Endodermal cell (in vitro differentiated cells): Measurements from ENCODE around the gene GRID1. TPM values are rescaled to one million over a fixed set of nuclear protein-coding genes. Genes with fewer than 3 reads are reported as not detected.

ENCODE experiments used
- DNase-seq: peaks from one replicate; pipeline ENCODE4 v3.0.0-alpha.2; 2017
- H3K27ac ChIP-seq: 2 replicates; pipeline ENCODE4 v1.5.1; 2013; ENCODE audit warnings: mild to moderate bottlenecking, low read depth, low read length, moderate library complexity
- H3K27me3 ChIP-seq: 2 replicates; pipeline ENCODE4 v1.6.1; 2013; ENCODE audit warnings: mild to moderate bottlenecking, low read length, moderate library complexity; ENCODE audit not compliant: insufficient read depth, control insufficient read depth, poor library complexity, severe bottlenecking
- H3K36me3 ChIP-seq: 2 replicates; pipeline ENCODE4 v1.7.0; 2013; ENCODE audit warnings: mild to moderate bottlenecking, low read length, moderate library complexity; ENCODE audit not compliant: control insufficient read depth, insufficient read depth
- H3K4me1 ChIP-seq: one replicate; pipeline ENCODE4 v1.7.0; 2013; ENCODE audit warnings: low read length; ENCODE audit not compliant: control insufficient read depth, insufficient read depth
- H3K4me3 ChIP-seq: 2 replicates; pipeline ENCODE4 v1.5.1; 2013; ENCODE audit warnings: mild to moderate bottlenecking, low read length, moderate library complexity
- H3K9ac ChIP-seq: 2 replicates; pipeline ENCODE4 v1.6.1; 2013; ENCODE audit warnings: mild to moderate bottlenecking, low read length, moderate library complexity; ENCODE audit not compliant: poor library complexity, severe bottlenecking; ENCODE audit errors: extremely low read depth
- H3K9me3 ChIP-seq: 2 replicates; pipeline ENCODE4 v1.6.1; 2013; ENCODE audit warnings: mild to moderate bottlenecking, low read length, moderate library complexity; ENCODE audit not compliant: control insufficient read depth
- H3K27ac Mint-ChIP-seq: 2 replicates; pipeline ENCODE4 v1.8.0; 2020; ENCODE audit warnings: mixed read lengths
- H3K27me3 Mint-ChIP-seq: 2 replicates; pipeline ENCODE4 v1.8.0; 2021; ENCODE audit warnings: mild to moderate bottlenecking, mixed read lengths; ENCODE audit not compliant: insufficient read depth
- H3K36me3 Mint-ChIP-seq: 2 replicates; pipeline ENCODE4 v1.8.0; 2020; ENCODE audit warnings: low read depth, mixed read lengths
- H3K4me1 Mint-ChIP-seq: 2 replicates; pipeline ENCODE4 v1.8.0; 2020; ENCODE audit warnings: mixed read lengths
- H3K4me3 Mint-ChIP-seq: 2 replicates; pipeline ENCODE4 v1.8.0; 2020; ENCODE audit warnings: mild to moderate bottlenecking, moderate library complexity, mixed read lengths
- H3K9me3 Mint-ChIP-seq: 2 replicates; pipeline ENCODE4 v1.8.0; 2020; ENCODE audit warnings: mild to moderate bottlenecking, mixed read lengths
- WGBS, 2 experiments: methylation state at CpG; one replicate each; pipeline versions ENCODE4 v1.1.5 to v1.1.7; 2013; ENCODE audit warnings: missing lambda C conversion rate in 2 of 2, mixed read lengths in 1 of 2; ENCODE audit not compliant: insufficient coverage in 1 of 2, insufficient read length in 1 of 2; 5-methylcytosine and 5-hydroxymethylcytosine counted together
- total RNA-seq, 2 donors: library from RNA; stranded (reverse); fragmentation: NEBNext Ultra II Directional in 1 of 2; extraction: Animal tissue kit (Norgen Biotek cat#: 25700) in 1 of 2; gene quantifications; 2 replicates in 1 of 2; 3 replicates in 1 of 2; pipeline ENCODE4 v1.2.1, GENCODE V29; 2021
- TF ChIP-seq, protein P1 (sequence below): fragments of 200-600 bp; sonication (generic); conservative IDR thresholded peaks from 2 replicates; pipeline ENCODE4 v1.5.0; 2021; ENCODE audit warnings: antibody characterized with exemption, mild to moderate bottlenecking

The GRID1 gene
- total RNA-seq, 2 donors from 2014 or later, result 0.13 to 0.53 TPM

DNA sequence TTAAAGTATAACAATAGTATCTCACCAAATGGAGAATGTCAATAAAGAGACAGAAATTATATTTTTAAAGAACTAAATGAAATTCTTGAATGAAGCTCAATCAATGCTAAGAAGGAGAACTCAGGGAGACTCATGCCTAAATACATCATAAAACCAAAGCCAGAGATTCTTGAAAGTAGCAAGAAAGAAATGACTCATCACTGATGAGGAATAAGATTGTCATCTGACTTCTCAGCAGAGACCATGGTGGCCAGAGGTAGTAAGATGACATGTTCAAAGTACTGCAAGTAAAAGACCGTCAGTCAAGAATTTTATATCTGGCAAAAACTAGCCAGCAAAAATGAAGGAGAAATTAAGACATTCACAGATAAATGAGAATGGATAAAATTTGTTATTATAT lies 399.0 kb downstream of the GRID1 start:
- no peak overlapping the region for H3K9ac ChIP-seq
- Mint-ChIP-seq H3K4me1 (no peaks in the 10 kb centered on the region), H3K27me3 (peaks cover 9% of the 10 kb centered on the region), H3K27ac (no peak overlapping the region), H3K36me3 (no peaks in the 10 kb centered on the region), H3K9me3 (peaks cover 28% of the 10 kb centered on the region), H3K4me3 (no peak overlapping the region)
- H3K36me3 ChIP-seq, result no peaks in the 10 kb centered on the region
- H3K4me3 ChIP-seq, result no peak overlapping the region
- no peaks in the 10 kb centered on the region for H3K27me3 ChIP-seq
- 91% methylated on average over 1 of the region's 1 CpG; no CpG with 5 or more reads in 1 of the 2 experiments for WGBS, 2 experiments
- H3K27ac ChIP-seq, result no peak overlapping the region
- H3K9me3 ChIP-seq, result no peaks in the 10 kb centered on the region
- TF ChIP-seq, protein P1, sequence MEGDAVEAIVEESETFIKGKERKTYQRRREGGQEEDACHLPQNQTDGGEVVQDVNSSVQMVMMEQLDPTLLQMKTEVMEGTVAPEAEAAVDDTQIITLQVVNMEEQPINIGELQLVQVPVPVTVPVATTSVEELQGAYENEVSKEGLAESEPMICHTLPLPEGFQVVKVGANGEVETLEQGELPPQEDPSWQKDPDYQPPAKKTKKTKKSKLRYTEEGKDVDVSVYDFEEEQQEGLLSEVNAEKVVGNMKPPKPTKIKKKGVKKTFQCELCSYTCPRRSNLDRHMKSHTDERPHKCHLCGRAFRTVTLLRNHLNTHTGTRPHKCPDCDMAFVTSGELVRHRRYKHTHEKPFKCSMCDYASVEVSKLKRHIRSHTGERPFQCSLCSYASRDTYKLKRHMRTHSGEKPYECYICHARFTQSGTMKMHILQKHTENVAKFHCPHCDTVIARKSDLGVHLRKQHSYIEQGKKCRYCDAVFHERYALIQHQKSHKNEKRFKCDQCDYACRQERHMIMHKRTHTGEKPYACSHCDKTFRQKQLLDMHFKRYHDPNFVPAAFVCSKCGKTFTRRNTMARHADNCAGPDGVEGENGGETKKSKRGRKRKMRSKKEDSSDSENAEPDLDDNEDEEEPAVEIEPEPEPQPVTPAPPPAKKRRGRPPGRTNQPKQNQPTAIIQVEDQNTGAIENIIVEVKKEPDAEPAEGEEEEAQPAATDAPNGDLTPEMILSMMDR, result no peak
- no peak for DNase-seq
- H3K4me1 ChIP-seq, result no peaks in the 10 kb centered on the region

DNA sequence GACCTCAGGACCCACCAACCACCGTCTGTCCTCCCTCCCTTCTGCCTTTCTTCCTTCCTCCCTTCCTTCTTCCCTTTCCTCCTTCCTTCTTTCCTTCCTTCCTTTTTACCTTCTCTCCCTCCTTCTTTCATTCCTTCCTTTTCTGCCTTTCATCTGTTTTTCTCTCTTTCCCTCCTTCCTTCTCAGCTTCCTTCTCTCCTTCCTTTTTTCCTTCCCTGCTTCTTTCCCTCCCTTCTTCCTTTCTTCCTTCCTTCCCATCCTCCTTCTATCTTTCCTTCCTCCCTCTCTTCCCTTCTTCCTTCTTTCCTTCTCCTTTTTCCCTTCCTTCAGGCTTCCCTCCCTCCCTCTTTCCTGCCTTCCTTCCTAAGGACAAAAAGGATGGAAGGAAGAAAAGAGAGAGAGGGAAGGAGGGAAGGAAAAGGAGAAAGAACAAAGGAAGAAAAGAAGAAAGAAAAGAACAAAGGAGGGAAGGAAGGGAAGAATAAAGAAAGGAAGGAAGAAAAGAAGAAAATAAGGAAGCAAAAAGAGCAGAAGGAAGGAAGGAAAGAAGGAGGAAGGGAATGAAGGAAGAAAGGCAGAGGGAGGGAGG lies 405.0 kb downstream of the GRID1 start:
- no peaks in the 10 kb centered on the region for H3K36me3 Mint-ChIP-seq
- no peaks in the 10 kb centered on the region for H3K27me3 ChIP-seq
- H3K9me3 Mint-ChIP-seq, result peaks cover 31% of the 10 kb centered on the region
- 96 to 100% methylated on average over 1 of the region's 1 CpG for WGBS, 2 experiments
- TF ChIP-seq, protein P1, result no peak
- H3K9me3 ChIP-seq, result no peaks in the 10 kb centered on the region
- H3K27me3 Mint-ChIP-seq, result peaks cover 17% of the 10 kb centered on the region
- H3K27ac ChIP-seq, result no peak overlapping the region
- H3K4me1 ChIP-seq, result no peaks in the 10 kb centered on the region
- no peaks in the 10 kb centered on the region for H3K36me3 ChIP-seq
- H3K27ac Mint-ChIP-seq, result no peak overlapping the region
- H3K4me1 Mint-ChIP-seq, result peaks cover 4% of the 10 kb centered on the region
- H3K9ac ChIP-seq, result no peak overlapping the region
- no peak for DNase-seq
- no peak overlapping the region for H3K4me3 Mint-ChIP-seq
- no peak overlapping the region for H3K4me3 ChIP-seq

DNA sequence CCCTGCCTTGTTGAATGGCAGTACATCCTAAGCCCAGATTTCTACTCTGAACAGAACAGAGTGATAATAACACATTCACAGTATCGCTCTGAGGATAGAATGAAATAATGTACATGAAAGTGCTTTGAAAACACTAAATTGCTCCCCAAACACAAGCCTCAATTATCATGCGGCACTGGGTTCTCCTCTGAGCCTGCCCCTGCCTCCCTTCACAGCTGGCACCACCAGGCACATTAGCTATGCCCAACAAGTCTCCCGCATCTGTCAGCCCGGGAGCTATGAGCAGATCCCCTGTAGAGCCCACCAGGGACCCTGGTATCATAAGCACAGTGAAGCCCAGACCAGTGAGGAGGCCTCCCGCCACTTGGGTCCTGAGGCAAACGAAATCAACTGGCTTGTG lies 405.5 kb downstream of the GRID1 start:
- no peaks in the 10 kb centered on the region for H3K36me3 Mint-ChIP-seq
- H3K4me1 ChIP-seq, result no peaks in the 10 kb centered on the region
- 90 to 93% methylated on average over 3 to 6 of the region's 6 CpGs for WGBS, 2 experiments
- peaks cover 33% of the 10 kb centered on the region for H3K9me3 Mint-ChIP-seq
- DNase-seq, result no peak
- no peaks in the 10 kb centered on the region for H3K9me3 ChIP-seq
- no peak overlapping the region for H3K27ac ChIP-seq
- TF ChIP-seq, protein P1, result no peak
- no peak overlapping the region for H3K4me3 ChIP-seq
- no peaks in the 10 kb centered on the region for H3K36me3 ChIP-seq
- H3K9ac ChIP-seq, result no peak overlapping the region
- H3K4me3 Mint-ChIP-seq, result no peak overlapping the region
- peaks cover 17% of the 10 kb centered on the region for H3K27me3 Mint-ChIP-seq
- H3K4me1 Mint-ChIP-seq, result peaks cover 4% of the 10 kb centered on the region
- H3K27ac Mint-ChIP-seq, result no peak overlapping the region
- H3K27me3 ChIP-seq, result no peaks in the 10 kb centered on the region
